ENCODE results near the gene STX19.
"Not testable (repeated sequence)": the region's sequence is repeated elsewhere in the genome, so short reads cannot be mapped to it uniquely, and the experiment has no call there.

The STX19 gene, protein sequence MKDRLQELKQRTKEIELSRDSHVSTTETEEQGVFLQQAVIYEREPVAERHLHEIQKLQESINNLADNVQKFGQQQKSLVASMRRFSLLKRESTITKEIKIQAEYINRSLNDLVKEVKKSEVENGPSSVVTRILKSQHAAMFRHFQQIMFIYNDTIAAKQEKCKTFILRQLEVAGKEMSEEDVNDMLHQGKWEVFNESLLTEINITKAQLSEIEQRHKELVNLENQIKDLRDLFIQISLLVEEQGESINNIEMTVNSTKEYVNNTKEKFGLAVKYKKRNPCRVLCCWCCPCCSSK

DNA sequence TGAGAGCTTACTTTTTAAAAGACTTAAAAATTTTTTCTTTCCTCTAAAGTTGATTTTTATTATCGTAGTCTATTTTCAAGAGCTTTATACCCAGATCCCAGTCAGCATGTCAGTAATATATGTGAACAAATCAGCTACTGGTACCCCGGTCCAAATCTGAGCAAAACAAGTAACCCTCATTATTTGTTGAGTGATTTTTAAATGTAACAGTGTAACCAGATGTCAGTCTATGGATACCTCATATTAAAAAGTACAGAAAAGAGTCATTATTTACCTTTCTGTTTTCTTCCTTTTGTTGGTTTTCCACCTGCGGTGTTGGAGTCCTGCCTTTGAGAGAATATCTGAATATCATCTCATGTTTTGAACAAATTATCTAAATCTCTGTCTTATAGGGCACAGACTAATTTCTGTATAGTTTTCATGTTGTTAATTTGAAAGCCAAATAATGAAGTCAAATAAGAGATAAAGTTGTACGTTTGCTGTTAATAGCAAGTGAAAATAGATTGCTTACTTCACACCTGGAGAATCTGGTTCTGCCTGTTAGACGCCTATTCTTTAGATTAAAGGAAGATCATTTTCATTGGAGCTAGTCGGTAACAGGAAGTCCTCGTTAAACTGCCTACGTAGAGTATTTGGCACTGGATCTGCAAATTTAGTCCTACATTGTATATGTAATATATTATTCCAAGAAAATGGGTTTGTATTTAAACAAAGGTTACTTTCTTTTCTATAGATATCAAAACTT, at the start of gene STX19:
Gene STX19, minus strand, starts transcription at position 505 of the 745 bp plus-strand sequence. CDS start 13,328 bp downstream, outside the sequence.
- no peak for DNase-seq (ENCODE audit: low read depth)

DNA sequence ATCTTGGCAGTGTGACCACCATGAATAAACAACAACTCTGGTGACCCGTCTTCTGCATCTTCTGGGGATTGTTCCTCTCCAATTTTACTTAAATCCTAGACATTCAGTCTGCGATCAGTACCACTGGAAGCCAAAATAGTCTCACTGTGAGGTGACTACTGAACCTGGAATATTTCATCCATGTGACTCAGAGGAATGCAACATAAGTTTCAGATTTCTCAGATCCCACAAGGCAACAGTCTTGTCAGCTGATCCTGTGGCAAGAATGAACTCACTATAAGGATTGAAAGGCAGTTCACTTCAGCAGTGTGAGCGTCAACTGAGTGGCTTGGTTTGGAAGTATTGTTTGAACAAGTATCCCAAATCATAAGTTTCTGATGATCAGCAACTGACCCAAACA, 47.7 kb upstream of the STX19 start:
- peak; percentile 25 for DNase-seq (ENCODE audit: low read depth)

DNA sequence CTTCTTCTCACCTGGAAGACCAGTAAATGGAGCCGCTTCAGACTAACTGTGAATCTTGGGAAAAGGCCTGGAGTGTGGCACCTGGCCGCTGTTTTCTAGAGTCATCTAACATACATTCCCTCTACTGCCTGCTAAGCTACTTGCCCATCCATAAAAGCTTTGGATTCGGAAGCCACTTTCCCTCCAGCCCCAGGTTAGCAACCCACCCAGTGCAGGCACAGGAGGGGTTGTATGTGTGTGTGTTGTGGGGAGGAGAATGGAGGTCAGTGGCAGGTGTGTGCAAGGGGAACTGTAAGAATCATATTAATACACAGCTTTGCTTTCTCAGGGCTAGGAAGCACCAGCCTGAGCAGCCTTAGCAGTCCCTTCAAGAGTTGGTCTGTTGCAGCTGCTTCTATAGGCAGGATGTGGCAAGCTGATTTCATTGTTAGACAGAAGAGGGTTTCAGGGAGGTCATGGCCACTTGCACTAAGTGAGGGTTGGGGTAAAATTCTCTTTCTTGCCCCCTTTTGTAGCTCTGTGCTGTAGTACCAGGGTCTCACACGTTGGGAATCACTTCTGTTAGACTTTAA, 43.4 kb upstream of the STX19 start:
- DNase-seq (ENCODE audit: low read depth), result no peak

DNA sequence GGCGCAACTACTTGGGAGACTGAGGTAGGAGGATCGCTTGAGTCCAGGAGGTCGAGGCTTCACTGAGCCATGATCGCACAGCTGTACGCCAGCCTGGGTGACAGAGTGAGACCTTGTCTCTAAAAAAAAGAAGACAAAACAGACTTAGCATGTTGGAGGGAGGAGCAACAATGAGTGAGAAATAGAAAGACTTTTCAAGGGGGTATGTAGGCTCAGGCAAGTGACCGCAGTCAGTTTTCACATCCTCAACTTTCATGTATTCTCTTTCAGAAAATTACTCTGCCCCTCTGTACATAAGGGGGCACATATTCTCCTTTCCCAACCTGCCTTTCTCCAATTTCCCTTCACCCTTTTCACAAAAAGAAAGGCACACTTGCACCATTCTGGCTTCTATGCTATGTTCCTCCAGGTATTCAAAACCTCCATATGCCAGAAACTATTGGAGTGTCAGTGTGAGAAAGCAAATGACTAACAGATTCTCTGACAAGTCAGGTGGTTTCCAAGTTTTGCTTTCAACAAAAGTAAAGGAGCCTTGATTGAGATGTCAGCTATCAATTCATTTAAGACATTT, 42.0 kb upstream of the STX19 start:
- DNase-seq (ENCODE audit: low read depth), result no peak

DNA sequence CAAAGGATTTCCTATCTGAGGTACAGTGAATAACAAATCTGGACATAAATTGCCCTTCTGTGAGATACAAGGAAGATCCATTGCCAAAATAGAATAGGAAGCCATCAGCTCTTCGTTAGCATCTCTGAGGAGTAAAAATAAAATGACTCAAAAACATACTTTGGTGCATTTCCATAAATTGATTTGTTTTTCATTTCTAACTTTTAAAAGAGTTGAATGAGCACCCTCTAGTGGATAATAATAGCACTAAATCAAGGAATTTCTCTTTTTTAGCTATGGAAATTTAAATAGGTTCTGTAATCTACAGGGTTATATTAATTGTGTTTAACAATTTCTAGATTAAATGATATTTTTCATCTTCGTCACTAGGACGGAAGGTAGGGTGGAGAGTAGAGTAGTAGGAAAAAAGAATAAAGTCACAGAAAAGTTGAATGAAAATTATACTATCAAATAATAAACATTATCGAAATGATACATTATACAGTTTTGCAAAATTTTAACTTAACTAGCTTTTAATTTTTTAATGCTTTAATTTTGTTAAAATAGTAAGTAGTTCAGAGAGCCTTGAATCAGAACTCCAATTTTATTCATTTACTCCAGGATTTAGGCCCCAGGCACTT, 40.9 kb upstream of the STX19 start:
- DNase-seq (ENCODE audit: low read depth), result peak; percentile 40

DNA sequence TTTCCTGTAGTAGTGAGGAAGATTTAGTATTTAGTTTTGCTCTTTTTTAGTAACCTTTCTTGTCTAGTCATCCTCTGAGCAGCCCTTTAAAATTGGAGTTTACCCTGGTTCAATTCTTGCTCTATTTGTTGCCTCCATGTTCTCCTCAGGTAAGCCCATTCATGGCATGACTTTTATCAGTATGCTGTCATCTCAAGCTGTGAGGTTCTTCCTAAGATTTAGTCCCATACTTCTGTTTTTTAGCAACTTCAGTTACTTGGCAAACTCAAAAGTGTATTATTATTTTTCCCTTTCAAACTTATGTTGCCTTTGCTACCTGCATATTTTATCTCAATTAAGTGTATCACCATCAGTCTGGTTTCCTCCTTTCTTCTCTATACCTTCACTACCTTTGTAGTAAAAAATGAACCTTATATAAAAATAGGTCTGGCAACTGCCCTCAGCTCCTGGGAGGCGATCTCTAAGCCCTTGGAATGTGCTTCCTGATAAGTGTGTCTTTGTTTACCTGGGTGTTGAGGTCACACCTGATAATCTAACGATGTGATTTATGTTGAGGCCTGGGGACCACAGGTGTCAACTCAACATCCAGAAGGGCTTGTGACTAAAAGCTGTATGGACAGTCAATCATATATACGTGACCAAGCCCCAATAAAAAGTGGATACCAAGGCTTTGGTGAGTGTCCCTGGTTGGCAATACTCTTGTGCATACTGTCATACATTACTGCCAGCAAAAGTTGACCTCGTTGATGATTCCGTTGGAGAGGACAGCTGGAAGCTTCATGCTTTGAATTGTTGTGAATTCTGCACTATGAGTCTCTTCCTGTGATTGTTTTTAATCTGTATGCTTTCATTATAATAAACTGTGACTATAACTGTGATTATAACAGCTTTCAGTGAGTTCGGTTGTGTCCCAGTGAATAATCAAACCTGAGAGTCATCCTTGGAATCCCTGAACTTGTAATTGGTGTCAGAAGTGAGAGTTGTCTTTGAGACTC, 38.4 kb upstream of the STX19 start:
- DNase-seq (ENCODE audit: low read depth), result peak; percentile 7

DNA sequence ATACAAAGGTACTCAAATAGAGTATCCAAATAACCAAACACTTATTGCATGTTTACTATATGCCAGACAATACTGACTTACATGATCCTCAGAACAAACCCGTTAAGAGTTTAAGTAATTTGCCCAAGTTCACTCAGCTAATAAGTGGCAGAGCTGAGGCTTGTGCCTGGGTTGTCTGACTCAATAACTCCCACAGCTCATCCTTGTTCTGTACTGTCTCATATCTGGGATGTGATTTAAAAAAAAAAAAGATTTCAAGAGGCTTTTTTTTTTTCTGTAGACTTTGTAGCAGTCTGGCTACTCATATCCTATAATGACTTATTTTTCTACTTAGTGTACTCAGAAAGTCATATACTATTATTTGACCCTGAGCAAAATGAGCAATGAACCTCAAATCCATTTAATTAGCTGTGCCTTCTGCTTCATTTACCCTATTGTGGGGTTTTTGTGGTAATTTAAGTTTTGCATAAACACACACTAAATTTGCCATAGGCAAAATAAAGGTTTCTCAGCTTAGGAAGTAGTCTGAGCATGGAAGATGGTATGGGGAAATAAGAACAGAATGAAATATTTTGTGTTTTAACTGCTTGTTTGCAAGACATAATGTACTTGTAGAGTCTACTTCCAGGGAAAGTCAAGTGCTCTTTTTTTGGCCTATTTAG, 37.6 kb upstream of the STX19 start:
- no peak for DNase-seq (ENCODE audit: low read depth)

DNA sequence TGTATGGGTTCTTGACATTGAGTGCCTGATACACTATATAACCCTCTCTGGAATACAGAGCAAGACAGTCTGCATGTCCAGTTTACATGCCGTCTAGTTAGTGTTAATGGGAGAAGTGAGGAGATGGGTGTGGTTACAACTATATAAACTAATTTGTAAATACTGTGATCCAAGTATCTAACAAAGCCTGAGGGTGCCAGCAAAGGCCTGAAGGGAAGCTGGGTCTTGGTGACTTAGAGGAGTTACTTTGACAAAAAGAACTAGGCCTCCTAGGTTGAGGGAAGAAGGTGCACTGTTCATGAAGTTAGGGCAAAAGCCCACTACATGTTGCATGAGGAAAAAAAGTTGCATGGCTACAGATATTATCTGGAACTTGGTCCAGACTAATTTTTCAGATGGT, 36.7 kb upstream of the STX19 start:
- DNase-seq (ENCODE audit: low read depth), result no peak

DNA sequence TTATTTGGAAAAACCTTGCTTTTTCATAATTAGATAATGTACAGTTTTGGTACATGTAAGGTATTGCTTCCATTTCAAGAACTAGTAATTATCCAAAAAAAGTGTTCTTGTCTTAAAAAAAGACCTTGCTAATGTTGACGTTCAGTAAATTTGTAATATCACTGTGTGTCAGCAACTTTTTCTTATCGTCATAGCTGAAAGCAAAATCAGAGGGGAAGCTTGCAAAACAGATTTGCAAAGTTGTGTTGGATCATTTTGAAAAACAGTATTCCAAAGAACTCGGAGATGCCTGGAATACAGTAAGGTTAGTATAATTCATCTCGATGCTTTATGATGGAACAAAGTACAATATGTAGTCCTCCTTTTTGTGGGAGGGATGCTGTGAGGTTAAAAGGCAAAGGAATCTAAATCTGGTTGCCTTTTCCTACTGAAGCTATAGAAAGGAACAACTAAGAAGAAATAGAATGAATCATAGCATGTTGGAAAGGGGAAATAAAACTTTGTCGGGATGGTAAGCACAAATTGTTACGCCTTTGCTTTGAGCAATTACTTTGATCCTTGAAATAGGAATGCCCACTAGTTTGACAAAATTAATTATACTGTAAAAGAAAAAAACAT, 36.0 kb upstream of the STX19 start:
- no peak for DNase-seq (ENCODE audit: low read depth)

DNA sequence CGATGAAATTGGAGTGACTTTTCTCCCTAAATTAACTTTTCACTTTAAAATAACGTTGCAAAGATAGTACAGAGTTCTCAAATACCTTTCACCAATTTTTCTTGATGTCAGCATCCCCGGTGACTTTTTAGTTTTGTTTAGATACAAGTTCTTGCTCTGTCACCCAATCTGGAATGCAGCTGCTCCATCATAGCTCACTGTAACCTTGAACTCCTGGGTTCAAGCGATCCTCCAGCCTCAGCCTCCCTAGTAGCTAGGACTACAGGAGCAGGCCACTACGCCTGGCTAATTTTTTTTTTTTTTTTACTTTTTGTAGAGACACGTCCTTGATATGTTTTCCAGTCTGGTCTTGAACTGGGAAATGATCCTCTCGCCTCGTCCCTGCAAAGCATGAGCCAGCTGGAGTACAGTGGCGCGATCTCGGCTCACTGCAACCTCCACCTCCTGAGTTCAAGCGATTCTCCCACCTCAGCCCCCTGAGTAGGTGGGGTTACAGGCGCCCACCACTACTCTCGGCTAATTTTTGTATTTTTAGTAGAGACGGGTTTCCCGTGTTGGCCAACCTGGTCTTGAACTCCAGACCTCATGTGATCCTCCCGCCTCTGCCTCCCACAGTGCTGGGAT, 35.2 kb upstream of the STX19 start:
- no peak for DNase-seq (ENCODE audit: low read depth)

DNA sequence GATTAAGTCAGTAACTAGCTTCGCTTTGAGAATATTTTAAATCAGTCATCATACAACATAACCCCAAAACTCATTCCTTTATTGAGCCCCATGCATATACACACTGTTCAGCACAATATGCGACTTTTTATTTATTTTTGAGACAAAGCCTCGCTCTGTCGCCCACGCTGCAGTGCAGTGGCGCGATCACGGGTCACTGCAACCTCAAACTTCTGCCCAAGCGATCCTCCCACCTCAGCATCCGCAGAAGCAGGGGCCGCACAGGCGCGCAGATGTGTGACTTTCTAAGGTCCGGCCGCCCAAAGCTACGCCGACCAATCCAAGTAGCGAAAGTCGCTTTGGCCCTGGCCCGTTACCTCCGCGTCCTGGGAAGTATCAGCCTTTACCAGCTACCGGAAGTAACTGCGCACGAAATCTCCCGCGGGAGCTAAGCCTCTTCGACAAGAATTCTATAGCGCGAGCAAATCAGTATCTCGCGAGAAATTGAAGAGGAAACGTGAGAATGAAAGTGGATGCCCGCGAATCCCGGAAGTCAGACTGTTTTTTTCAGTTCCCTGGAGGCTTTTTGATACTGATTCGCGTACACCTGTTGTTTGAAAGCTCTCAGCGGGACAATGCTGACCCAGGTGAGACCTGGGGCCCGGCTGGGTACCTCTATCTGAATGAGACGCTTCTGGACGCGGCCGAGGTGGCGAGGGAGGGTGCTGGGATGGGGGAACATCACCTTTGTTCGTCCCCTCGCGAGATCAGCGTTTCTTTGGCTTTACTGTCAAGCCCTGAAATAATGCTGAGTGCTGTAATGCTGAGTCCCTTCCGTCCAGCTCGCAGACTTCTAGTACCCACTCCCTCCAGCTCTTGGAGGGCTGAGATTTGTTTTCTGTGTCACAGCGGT, 34.4 kb upstream of the STX19 start, which contains the start of the genes DHFR2 and NSUN3:
Gene DHFR2, minus strand, starts transcription at position 404 of the 892 bp plus-strand sequence. CDS start 1,405 bp downstream, outside the sequence.
Gene NSUN3, plus strand, starts transcription at position 549 of the 892 bp plus-strand sequence. Its CDS starts 66 bp downstream, at position 615.
- DNase-seq (ENCODE audit: low read depth), result peak; percentile 99

DNA sequence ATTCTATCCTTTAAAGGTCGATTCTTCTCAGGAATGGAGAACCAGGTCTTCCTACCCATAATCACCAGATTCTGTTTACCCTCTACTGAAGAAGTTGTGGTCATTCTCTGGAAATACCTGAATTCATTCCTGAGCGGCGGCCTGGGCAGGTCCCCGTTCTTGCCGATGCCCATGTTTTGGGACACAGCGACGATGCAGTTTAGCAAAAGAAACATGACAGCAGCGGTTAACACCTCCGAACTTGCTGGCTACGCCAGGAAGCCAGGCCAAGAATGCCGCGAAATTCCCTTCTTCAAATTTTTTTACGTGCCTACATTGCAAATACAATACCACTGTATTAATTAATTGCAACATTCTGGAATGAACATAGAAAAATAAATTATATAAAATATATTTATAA, 32.9 kb upstream of the STX19 start:
- DNase-seq (ENCODE audit: low read depth), result no peak

DNA sequence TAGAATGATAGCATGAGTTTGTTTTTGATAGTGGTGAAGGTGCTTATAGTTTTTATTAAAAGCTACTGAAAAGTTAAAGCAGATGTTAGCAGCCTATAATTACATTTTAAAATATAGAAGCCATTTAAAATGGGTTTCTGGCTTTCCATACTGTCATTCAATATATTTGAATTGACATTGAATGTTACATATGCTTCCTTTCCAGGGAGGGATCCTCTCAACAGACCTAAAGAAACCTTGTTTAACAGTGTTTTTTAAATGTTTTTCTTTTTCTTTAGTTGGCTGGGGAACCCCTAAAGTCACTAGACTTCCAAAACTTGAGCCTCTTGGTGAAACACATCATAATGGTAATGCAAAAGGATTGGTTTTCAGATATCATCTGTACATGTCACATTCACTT, 22.1 kb upstream of the STX19 start:
- no peak for DNase-seq (ENCODE audit: low read depth)

DNA sequence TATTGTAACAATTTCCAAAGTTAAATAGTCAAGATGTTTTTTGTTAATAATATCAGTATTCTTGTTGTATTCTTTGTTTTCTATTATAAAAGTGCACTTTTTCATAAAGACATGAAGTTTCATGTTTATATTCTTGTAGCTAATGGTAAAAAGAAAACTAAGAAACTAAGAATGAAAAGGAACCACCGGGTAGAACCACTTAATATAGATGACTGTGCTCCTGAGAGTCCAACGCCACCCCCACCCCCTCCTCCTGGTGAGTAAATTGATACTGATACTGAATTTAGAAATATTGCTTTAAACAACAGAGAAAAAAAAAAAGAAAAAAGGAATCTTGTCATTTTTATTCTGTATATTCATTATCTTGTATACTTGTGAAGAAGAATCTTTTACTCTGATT, 20.9 kb upstream of the STX19 start:
- no peak for DNase-seq (ENCODE audit: low read depth)

DNA sequence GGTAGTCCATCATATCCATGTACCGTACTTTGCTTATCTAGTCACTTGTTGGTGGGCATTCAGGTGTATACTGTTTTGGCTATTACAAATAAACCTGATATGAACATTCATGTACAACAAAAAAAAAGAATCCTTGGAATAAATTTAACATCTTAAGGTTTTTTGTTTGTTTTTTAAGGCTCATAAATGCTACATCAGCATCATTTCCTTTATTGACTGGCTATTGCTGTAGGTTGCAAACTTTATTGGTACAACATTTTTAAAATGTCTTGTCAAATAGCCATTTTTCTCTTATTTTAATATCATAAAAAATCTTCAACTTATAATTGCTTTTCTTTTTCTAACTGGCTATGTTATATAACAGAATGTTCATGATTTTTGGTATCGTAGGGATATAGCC, 18.1 kb upstream of the STX19 start:
- DNase-seq (ENCODE audit: low read depth), result no peak

DNA sequence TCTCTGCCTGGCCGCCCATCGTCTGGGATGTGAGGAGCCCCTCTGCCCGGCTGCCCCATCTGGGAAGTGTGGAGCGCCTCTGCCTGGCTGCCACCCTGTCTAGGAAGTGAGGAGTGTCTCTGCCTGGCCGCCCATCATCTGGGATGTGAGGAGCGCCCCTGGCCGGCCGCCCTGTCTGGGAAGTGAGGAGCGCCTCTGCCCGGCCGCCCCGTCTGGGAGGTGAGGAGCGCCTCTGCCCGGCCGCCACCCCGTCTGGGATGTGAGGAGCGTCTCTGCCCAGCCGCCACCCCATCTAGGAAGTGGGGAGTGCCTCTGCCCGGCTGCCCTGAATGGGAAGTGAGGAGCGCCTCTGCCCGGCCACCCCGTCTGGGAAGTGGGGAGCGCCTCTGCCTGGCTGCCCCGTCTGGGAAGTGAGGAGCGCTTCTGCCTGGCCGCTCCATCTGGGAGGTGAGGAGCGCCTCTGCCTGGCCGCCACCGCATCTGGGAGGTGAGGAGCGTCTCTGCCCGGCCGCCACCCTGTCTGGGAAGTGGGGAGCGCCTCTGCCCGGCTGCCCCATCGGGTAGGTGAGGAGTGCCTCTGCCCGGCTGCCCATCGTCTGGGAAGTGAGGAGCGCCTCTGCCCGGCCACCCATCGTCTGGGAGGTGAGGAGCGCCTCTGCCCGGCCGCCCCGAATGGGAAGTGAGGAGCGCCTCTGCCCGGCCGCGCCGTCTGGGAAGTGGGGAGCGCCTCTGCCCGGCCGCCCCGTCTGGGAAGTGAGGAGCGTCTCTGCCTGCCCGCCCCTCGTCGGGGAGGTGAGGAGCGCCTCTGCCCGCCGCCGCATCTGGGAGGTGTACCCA, 15.9 kb upstream of the STX19 start:
- not testable (repeated sequence) for DNase-seq (ENCODE audit: low read depth)

DNA sequence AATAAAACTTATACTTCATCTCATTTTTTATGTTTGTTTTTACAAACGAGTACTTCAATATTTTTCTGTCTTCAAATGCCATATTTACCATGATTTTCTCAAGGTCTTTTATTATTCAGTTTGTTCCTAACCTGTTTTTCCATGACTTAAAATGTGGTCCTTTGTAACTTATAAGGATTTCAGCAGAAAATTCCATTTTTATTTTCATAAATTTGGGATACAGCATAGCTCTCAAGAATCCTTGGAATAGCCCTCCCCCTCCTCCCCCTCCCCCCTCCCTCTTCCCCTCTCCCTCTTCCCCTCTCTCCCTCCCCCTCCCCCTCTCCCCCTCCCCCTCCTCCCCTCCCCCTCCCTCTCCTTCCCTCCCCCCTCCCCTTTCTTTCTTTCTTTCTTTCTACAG, 14.9 kb upstream of the STX19 start:
- DNase-seq (ENCODE audit: low read depth), result no peak

Measured in EH (cell line).